HepG2 (cell line): Measurements from ENCODE around the gene PRR30. TPM values are rescaled to one million over a fixed set of nuclear protein-coding genes. Genes with fewer than 3 reads are reported as not detected.

ENCODE experiments used
- ATAC-seq: fragments of 200-7000 bp; cut with Tn5 transposase; 3 replicates; pipeline ENCODE4 v1.9.1; 2020; ENCODE audit warnings: mild to moderate bottlenecking, moderate library complexity
- BruUV-seq: library from RNA; stranded (reverse); fragments of 400-500 nt; replicated peaks from 2 replicates; lab custom pipeline; 2021; lab: Mats Ljungman, UMichigan
- CTCF ChIA-PET: fragments of 300-600 bp; formaldehyde crosslinking; extraction: SDS; loops from one replicate; lab custom pipeline; 2021; ENCODE audit warnings: low total read pairs, inconsistent platforms, low intra/inter-chr PET ratio; lab: Yijun Ruan, JAX
- POLR2A ChIA-PET: fragments of 350-600 bp; sonication (Branson Sonifier 250); formaldehyde crosslinking; loops from one replicate; lab custom pipeline; 2020; ENCODE audit warnings: antibody characterized with exemption, inconsistent platforms; lab: Yijun Ruan, JAX
- DNase-seq: peaks from one replicate; pipeline ENCODE4 v3.0.0-alpha.2; 2015; ENCODE audit warnings: low spot score
- FAIRE-seq: peaks from 3 replicates; lab custom pipeline; 2011; peaks lifted over from hg19 to GRCh38; lab: Jason Lieb, UNC
- H2AFZ ChIP-seq: one replicate; pipeline ENCODE4 v1.6.1; 2011; ENCODE audit warnings: low read length, inconsistent platforms
- H3K27ac ChIP-seq: fragments of 300-600 bp; 3 replicates; pipeline ENCODE4 v1.8.0; 2011; ENCODE audit warnings: mixed run types, mild to moderate bottlenecking, mixed read lengths, low read length, inconsistent platforms; ENCODE audit not compliant: insufficient read depth; ENCODE audit errors: extremely low read length
- H3K27me3 ChIP-seq, 2 experiments: fragments of 200-600 bp in 1 of 2; 2 replicates in 1 of 2; 3 replicates in 1 of 2; pipeline versions ENCODE4 v1.6.0 to v1.8.0; 2011; ENCODE audit warnings: low read length in 2 of 2, mild to moderate bottlenecking in 2 of 2, moderate library complexity in 2 of 2, inconsistent platforms in 1 of 2; ENCODE audit not compliant: insufficient read depth in 2 of 2, control insufficient read depth in 1 of 2
- H3K36me3 ChIP-seq, 2 experiments: fragments of 200-600 bp in 1 of 2; replicated peaks in 1 of 2; 2 replicates in 1 of 2; 3 replicates in 1 of 2; pipeline versions ENCODE4 v1.5.1 to v1.8.0; 2011; ENCODE audit warnings: low read length in 2 of 2, inconsistent platforms in 1 of 2; ENCODE audit not compliant: insufficient read depth in 2 of 2, control insufficient read depth in 1 of 2
- H3K4me1 ChIP-seq: 2 replicates; pipeline ENCODE4 v1.5.1; 2012; ENCODE audit warnings: low read length, inconsistent platforms; ENCODE audit not compliant: insufficient read depth
- H3K4me2 ChIP-seq: 2 replicates; pipeline ENCODE4 v1.6.0; 2011; ENCODE audit warnings: low read depth, low read length, inconsistent platforms
- H3K4me3 ChIP-seq, 3 experiments: fragments of 200-600 bp in 1 of 3; sonication (generic), shearing (Covaris generic) in 1 of 3; replicated peaks in 1 of 3; 2 replicates each; pipeline ENCODE4 v1.5.1; 2011 to 2016; ENCODE audit warnings: low read length in 3 of 3, inconsistent platforms in 2 of 3, low read depth in 2 of 3, mild to moderate bottlenecking in 2 of 3, control low read depth in 1 of 3, mixed read lengths in 1 of 3; ENCODE audit not compliant: insufficient read depth in 1 of 3
- H3K79me2 ChIP-seq: one replicate; pipeline ENCODE4 v1.6.1; 2011; ENCODE audit warnings: low read length, inconsistent platforms; ENCODE audit not compliant: insufficient read depth
- H3K9ac ChIP-seq: 2 replicates; pipeline ENCODE4 v1.6.0; 2011; ENCODE audit warnings: mild to moderate bottlenecking, low read depth, low read length, inconsistent platforms; ENCODE audit not compliant: insufficient read depth
- H3K9me3 ChIP-seq: 2 replicates; pipeline ENCODE4 v1.5.1; 2012; ENCODE audit warnings: mild to moderate bottlenecking, low read length
- H4K20me1 ChIP-seq: 2 replicates; pipeline ENCODE4 v1.6.0; 2011; ENCODE audit warnings: inconsistent platforms, mild to moderate bottlenecking, low read length, moderate library complexity; ENCODE audit not compliant: insufficient read depth
- CBX2 ChIP-seq, 2 experiments: fragments of 200-600 bp in 1 of 2; sonication (generic); formaldehyde crosslinking in 1 of 2; IDR thresholded peaks; 2 replicates each; pipeline versions ENCODE4 v1.7.0 to v1.8.1; 2018 to 2022; ENCODE audit warnings: low read depth in 2 of 2, low read length in 1 of 2, mild to moderate bottlenecking in 1 of 2, missing genetic modification reagents in 1 of 2
- HNRNPH1 ChIP-seq: fragments of 200-400 bp; formaldehyde crosslinking; optimal IDR thresholded peaks from 2 replicates; pipeline ENCODE3; 2017; ENCODE audit warnings: mild to moderate bottlenecking, low read depth, low read length
- NFE2 ChIP-seq: sonication (generic); formaldehyde crosslinking; IDR thresholded peaks from 2 replicates; pipeline ENCODE4 v1.4.0; 2020; ENCODE audit warnings: missing genetic modification reagents
- SIN3B ChIP-seq: fragments of 150-350 bp; IDR thresholded peaks from 2 replicates; pipeline ENCODE4 v1.6.1; 2014; ENCODE audit warnings: low read length
- ZNF225 ChIP-seq: sonication (generic); formaldehyde crosslinking; IDR thresholded peaks from 2 replicates; pipeline ENCODE4 v1.4.0; 2020; ENCODE audit warnings: mild to moderate bottlenecking, missing genetic modification reagents
- ZNF282 ChIP-seq: fragments of 450-650 bp; IDR thresholded peaks from 2 replicates; pipeline ENCODE4 v1.6.1; 2018; ENCODE audit not compliant: partially characterized antibody
- ZNF326 ChIP-seq: sonication (generic); formaldehyde crosslinking; IDR thresholded peaks from 2 replicates; pipeline ENCODE4 v1.4.0; 2020; ENCODE audit warnings: missing genetic modification reagents, borderline replicate concordance
- ZNF549 ChIP-seq: sonication (generic); formaldehyde crosslinking; IDR thresholded peaks from 2 replicates; pipeline ENCODE4 v1.5.0; 2020; ENCODE audit warnings: missing genetic modification reagents
- ZNF552 ChIP-seq: sonication (generic); formaldehyde crosslinking; IDR thresholded peaks from 2 replicates; pipeline ENCODE4 v1.9.0; 2022; ENCODE audit warnings: missing genetic modification reagents, mild to moderate bottlenecking, borderline replicate concordance
- ZNF703 ChIP-seq: sonication (generic); formaldehyde crosslinking; IDR thresholded peaks from 2 replicates; pipeline ENCODE4 v1.5.1; 2020; ENCODE audit warnings: missing genetic modification reagents, mild to moderate bottlenecking, moderate library complexity, borderline replicate concordance
- WGBS: methylation state at CpG from one replicate; pipeline ENCODE4 v1.1.6; 2017; ENCODE audit warnings: low lambda C conversion rate; 5-methylcytosine and 5-hydroxymethylcytosine counted together
- in situ Hi-C: cut with HindIII; loops from 2 replicates; pipeline ENCODE4 v1.10.0; 2017; ENCODE audit warnings: low pct_unique_long_range_greater_than_20kb; ENCODE audit not compliant: extremely low pct_ligation_motif_present
- intact Hi-C: fragments of 100-400 bp; cut with micrococcal nuclease; formaldehyde crosslinking; loops from one replicate; pipeline ENCODE4 v1.10.0; 2022; ENCODE audit not compliant: unreplicated experiment
- polyA plus RNA-seq, 8 experiments: library from polyadenylated mRNA; depleted of rRNA in 3 of 8; stranded (reverse) in 7 of 8; unstranded in 1 of 8; fragments of >200 nt; fragmentation: Illumina TruSeq in 4 of 8; extraction: Trizol in 4 of 8; gene quantifications; 2 replicates each; pipeline versions ENCODE4 v1.2.1 to v1.2.3, GENCODE V29; 2011 to 2016; ENCODE audit warnings: low read depth in 4 of 8, missing spikeins in 1 of 8, mixed read lengths in 1 of 8; ENCODE audit not compliant: insufficient read depth in 1 of 8
- total RNA-seq, 5 experiments: library from RNA; depleted of rRNA; stranded (reverse); fragments of >200 nt; fragmentation: Illumina TruSeq; extraction: Trizol; gene quantifications; 2 replicates each; pipeline ENCODE4 v1.2.3, GENCODE V29; 2016; ENCODE audit warnings: low read depth in 1 of 5
- TF ChIP-seq, protein P1 (sequence below): sonication (generic); formaldehyde crosslinking; IDR thresholded peaks from 2 replicates; pipeline ENCODE4 v1.4.0; 2020; ENCODE audit warnings: mild to moderate bottlenecking, missing genetic modification reagents, borderline replicate concordance
- TF ChIP-seq, protein P2 (sequence below): sonication (generic); formaldehyde crosslinking; IDR thresholded peaks from 2 replicates; pipeline ENCODE4 v1.8.1; 2022; ENCODE audit warnings: low read depth, mild to moderate bottlenecking, missing genetic modification reagents

PRR30 gene
- total and polyA plus RNA-seq, 2 of the 13 experiments (the other 11 are each of a cell fraction or from before 2014, with no cell fraction given), result not detected

DNA sequence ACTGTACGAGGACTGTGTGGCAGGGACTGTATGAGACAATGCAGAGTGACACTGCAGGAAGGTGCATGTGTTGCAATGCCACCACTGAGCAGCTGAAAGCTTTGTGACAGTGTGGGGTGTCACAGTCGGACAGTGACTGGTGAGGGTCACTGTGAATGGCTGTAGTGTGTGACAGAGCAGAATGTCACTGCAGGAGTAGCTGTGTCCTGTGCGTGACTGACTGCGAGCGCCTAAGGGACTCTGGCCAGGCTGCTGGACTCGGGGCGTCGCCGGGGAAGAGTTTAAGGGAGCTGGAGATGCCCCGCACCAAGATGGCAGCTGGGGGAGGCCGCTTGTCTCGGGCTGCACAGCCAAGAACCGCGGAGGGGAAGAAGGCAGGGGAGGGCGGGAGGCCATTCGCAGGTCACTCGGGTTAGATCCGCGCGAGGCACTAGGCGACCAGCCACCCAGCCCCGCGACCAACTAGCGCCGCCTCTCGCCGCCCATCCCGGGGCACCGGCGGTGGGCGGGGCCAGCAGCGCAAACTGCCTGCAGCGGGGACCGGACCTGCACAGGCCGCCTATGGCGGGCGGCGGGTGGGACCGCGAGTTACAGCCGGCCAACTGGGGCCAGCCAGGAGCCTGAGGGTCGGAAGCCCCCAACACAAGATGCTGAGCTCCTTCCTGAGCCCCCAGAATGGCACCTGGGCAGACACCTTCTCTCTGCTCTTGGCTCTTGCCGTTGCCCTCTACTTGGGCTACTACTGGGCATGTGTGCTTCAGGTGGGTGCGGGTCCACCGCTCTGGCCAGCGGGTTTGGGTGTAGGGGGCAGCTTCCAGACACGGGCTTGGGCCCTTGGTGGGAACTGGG is 15.7 kb downstream of the PRR30 start, which contains the start of gene ABHD1:
Gene ABHD1, plus strand, starts transcription at position 514 of the 849 bp plus-strand sequence. Its CDS starts 134 bp downstream, at position 648.
- POLR2A ChIA-PET, result interaction anchor here (0.9 to 5.3 kb wide), 14 partner anchors 10 to 88 kb away, joined by 3 to 76 read pairs (median 4); partner anchors contain the start of genes ATRAID, KHK, OST4 and PREB
- H2AFZ ChIP-seq, result peak within 1 kb of the TSS; percentile 4
- peak within 1 kb of the TSS; percentile 46 to 80 (median 62) for H3K4me3 ChIP-seq
- 2% methylated on average over 25 of the region's 47 CpGs for WGBS
- H3K27me3 ChIP-seq, result peaks cover 2 to 42% of the 10 kb centered on the region in 2 experiments; a peak in 4 of 5 replicates
- H3K27ac ChIP-seq, result no peak within 1 kb of the TSS
- CTCF ChIA-PET, result no interaction called here
- peak within 1 kb of the TSS; percentile 99 for H3K4me2 ChIP-seq
- in situ Hi-C loops (no loop called here), intact Hi-C loops (loop anchor here (1.0 kb wide), 1 partner anchor 11 kb away; the partner anchor contains the start of gene PREB)
- ATAC-seq, result peak; percentile 78
- H3K4me1 ChIP-seq, result peaks cover 60% of the 10 kb centered on the region
- no peaks in the 10 kb centered on the region for H3K36me3 ChIP-seq
- peak; percentile 59 for DNase-seq
- no TSS peak for BruUV-seq
- FAIRE-seq, result peak; percentile 55
- H3K9ac ChIP-seq, result peak within 1 kb of the TSS; percentile 66
- no peaks in the 10 kb centered on the region for H4K20me1 ChIP-seq
- H3K9me3 ChIP-seq, result no peaks in the 10 kb centered on the region
- H3K79me2 ChIP-seq, result no peaks in the 10 kb centered on the region
- TF ChIP-seq ZNF552 (CRISPR knock-in tag) (no peak), ZNF225 (CRISPR knock-in tag) (no peak; the same call in 1 of the 2 replicates), HNRNPH1 (no peak), ZNF703 (CRISPR knock-in tag) (no peak), ZNF282 (no peak), ZNF549 (CRISPR knock-in tag) (no peak), CBX2 (IDR thresholded peaks at IDR 0.05; ENCODE audit: low read depth, low read length) (no peak), CBX2 (CRISPR knock-in tag; IDR thresholded peaks at IDR 0.05; ENCODE audit: low read depth) (peak; percentile 84), SIN3B (0 out of 2 replicates have a peak, but pooled peaks have one; percentile 25), NFE2 (CRISPR knock-in tag) (peak; percentile 63; the same call in 1 of the 2 replicates), ZNF326 (no peak)
- TF ChIP-seq, protein P1, sequence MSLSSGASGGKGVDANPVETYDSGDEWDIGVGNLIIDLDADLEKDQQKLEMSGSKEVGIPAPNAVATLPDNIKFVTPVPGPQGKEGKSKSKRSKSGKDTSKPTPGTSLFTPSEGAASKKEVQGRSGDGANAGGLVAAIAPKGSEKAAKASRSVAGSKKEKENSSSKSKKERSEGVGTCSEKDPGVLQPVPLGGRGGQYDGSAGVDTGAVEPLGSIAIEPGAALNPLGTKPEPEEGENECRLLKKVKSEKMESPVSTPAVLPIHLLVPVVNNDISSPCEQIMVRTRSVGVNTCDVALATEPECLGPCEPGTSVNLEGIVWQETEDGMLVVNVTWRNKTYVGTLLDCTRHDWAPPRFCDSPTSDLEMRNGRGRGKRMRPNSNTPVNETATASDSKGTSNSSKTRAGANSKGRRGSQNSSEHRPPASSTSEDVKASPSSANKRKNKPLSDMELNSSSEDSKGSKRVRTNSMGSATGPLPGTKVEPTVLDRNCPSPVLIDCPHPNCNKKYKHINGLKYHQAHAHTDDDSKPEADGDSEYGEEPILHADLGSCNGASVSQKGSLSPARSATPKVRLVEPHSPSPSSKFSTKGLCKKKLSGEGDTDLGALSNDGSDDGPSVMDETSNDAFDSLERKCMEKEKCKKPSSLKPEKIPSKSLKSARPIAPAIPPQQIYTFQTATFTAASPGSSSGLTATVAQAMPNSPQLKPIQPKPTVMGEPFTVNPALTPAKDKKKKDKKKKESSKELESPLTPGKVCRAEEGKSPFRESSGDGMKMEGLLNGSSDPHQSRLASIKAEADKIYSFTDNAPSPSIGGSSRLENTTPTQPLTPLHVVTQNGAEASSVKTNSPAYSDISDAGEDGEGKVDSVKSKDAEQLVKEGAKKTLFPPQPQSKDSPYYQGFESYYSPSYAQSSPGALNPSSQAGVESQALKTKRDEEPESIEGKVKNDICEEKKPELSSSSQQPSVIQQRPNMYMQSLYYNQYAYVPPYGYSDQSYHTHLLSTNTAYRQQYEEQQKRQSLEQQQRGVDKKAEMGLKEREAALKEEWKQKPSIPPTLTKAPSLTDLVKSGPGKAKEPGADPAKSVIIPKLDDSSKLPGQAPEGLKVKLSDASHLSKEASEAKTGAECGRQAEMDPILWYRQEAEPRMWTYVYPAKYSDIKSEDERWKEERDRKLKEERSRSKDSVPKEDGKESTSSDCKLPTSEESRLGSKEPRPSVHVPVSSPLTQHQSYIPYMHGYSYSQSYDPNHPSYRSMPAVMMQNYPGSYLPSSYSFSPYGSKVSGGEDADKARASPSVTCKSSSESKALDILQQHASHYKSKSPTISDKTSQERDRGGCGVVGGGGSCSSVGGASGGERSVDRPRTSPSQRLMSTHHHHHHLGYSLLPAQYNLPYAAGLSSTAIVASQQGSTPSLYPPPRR (CRISPR knock-in tag), result peak; percentile 59
- TF ChIP-seq, protein P2, sequence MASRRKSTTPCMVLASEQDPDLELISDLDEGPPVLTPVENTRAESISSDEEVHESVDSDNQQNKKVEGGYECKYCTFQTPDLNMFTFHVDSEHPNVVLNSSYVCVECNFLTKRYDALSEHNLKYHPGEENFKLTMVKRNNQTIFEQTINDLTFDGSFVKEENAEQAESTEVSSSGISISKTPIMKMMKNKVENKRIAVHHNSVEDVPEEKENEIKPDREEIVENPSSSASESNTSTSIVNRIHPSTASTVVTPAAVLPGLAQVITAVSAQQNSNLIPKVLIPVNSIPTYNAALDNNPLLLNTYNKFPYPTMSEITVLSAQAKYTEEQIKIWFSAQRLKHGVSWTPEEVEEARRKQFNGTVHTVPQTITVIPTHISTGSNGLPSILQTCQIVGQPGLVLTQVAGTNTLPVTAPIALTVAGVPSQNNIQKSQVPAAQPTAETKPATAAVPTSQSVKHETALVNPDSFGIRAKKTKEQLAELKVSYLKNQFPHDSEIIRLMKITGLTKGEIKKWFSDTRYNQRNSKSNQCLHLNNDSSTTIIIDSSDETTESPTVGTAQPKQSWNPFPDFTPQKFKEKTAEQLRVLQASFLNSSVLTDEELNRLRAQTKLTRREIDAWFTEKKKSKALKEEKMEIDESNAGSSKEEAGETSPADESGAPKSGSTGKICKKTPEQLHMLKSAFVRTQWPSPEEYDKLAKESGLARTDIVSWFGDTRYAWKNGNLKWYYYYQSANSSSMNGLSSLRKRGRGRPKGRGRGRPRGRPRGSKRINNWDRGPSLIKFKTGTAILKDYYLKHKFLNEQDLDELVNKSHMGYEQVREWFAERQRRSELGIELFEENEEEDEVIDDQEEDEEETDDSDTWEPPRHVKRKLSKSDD (CRISPR knock-in tag), result peak; percentile 92
